ENCODE data around the gene NKTR.

DNA sequence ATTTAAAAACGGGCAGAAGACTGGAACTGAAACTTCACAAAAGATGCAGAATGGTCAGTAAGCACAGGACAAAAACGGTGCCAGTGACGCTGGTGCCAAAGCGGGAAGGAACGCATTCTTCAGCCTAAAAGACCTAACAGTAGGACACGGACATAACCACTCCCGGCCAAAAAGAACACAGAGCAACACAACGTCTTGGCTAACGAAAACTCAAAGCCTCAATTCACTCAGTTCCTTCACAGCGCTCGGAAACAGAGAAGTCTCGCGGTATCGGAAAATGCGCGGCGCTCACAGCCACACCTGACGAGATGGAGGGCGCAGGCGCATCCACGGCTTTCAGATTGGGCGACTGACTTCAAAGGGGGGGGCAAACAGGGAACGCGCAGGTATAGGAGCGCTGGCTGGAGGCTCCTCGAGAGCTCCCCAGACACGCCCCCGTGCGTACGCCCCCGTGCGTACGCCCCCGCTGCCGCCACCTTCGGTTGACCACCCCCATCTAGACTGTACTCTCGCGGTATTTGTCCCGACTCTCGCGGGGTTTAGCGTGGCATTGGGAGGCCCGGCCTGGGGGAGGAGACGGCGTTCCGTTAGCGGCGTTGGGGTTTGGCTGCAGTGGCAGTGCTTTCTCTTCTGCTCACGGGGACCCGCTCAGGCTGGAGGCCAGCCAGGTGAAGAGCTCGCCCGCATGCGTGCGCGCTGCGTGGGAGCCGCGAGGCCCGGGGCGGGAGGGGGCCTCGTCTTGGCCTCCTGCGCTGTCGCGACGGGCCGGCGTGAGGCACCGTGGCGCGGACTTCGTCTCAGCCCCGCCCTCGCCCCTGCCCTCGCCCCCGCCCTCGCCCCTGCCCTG, at the start of gene NKTR:
- peak; percentile 84 to 91 for TF ChIP-seq POLR2A (IDR thresholded peaks at IDR 0.05)
- TF ChIP-seq, protein P1, sequence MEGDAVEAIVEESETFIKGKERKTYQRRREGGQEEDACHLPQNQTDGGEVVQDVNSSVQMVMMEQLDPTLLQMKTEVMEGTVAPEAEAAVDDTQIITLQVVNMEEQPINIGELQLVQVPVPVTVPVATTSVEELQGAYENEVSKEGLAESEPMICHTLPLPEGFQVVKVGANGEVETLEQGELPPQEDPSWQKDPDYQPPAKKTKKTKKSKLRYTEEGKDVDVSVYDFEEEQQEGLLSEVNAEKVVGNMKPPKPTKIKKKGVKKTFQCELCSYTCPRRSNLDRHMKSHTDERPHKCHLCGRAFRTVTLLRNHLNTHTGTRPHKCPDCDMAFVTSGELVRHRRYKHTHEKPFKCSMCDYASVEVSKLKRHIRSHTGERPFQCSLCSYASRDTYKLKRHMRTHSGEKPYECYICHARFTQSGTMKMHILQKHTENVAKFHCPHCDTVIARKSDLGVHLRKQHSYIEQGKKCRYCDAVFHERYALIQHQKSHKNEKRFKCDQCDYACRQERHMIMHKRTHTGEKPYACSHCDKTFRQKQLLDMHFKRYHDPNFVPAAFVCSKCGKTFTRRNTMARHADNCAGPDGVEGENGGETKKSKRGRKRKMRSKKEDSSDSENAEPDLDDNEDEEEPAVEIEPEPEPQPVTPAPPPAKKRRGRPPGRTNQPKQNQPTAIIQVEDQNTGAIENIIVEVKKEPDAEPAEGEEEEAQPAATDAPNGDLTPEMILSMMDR (IDR thresholded peaks at IDR 0.05) = peak in 1 of 4 experiments; percentile 16
